ENCODE data around the gene GPR152. TPM values are rescaled to one million over a fixed set of nuclear protein-coding genes. Genes with fewer than 3 reads are reported as not detected.
A peak's percentile ranks its signal among the peaks of the same experiment; 100 is the strongest.
"Not testable (repeated sequence)": the region's sequence is repeated elsewhere in the genome, so short reads cannot be mapped to it uniquely, and the experiment has no call there.

GPR152 gene
- total RNA-seq, 4 donors from 2014 or later, result not detected

- ATAC-seq (ENCODE audit: low FRiP score), result no peak
- no peak for TF ChIP-seq CTCF (IDR thresholded peaks at IDR 0.05)
- DNase-seq (ENCODE audit: low spot score), result no peak
Observed at GRCh38 chr11:67466367-67466766, 13.8 kb upstream of the GPR152 start.

GRCh38 chr11:67465530-67465929 lies 13.0 kb upstream of the GPR152 start:
- not testable (repeated sequence) for DNase-seq (ENCODE audit: low spot score); ATAC-seq (ENCODE audit: low FRiP score)

GRCh38 chr11:67465189-67465510 lies 12.6 kb upstream of the GPR152 start:
- DNase-seq (ENCODE audit: low spot score) (no peak), ATAC-seq (ENCODE audit: low FRiP score) (no peak)
- no peak for TF ChIP-seq CTCF (IDR thresholded peaks at IDR 0.05)

- DNase-seq (ENCODE audit: low spot score) (peak; percentile 63), ATAC-seq (ENCODE audit: low FRiP score) (peak; percentile 65)
- TF ChIP-seq CTCF (IDR thresholded peaks at IDR 0.05), result no peak
Observed at GRCh38 chr11:67464411-67465188, 12.1 kb upstream of the GPR152 start.

- no peak for TF ChIP-seq CTCF (IDR thresholded peaks at IDR 0.05)
- ATAC-seq (ENCODE audit: low FRiP score) (no peak), DNase-seq (ENCODE audit: low spot score) (no peak)
Observed at GRCh38 chr11:67463680-67464410, 11.3 kb upstream of the GPR152 start.

GRCh38 chr11:67463186-67463585 lies 10.7 kb upstream of the GPR152 start:
- no peak for TF ChIP-seq CTCF (IDR thresholded peaks at IDR 0.05)
- ATAC-seq (ENCODE audit: low FRiP score), result no peak
- no peak for DNase-seq (ENCODE audit: low spot score)

- ATAC-seq (ENCODE audit: low FRiP score) (no peak), DNase-seq (ENCODE audit: low spot score) (no peak)
- TF ChIP-seq CTCF (IDR thresholded peaks at IDR 0.05), result no peak
Observed at GRCh38 chr11:67458266-67458665, 5.7 kb upstream of the GPR152 start.

Measured in omental fat pad (tissue), 4 donors.